SH-SY5Y (cell line): Measurements from ENCODE around the gene CDK19.

Experiments used
- GATA2 ChIP-seq: IDR thresholded peaks from 2 replicates; pipeline ENCODE4 v1.6.1; 2011; ENCODE audit warnings: mild to moderate bottlenecking, low read depth, low read length
- GATA3 ChIP-seq: IDR thresholded peaks from 2 replicates; pipeline ENCODE4 v1.6.1; 2011; ENCODE audit warnings: low read depth, mild to moderate bottlenecking, low read length, moderate library complexity

- no peak for TF ChIP-seq GATA2
- no peak for TF ChIP-seq GATA3
Observed at GRCh38 chr6:110859335-110859792, 44.1 kb upstream of the CDK19 start.
